GM12864 (cell line): ENCODE data around the gene KPNA2.

ENCODE experiments used
- DNase-seq: peaks from one replicate; pipeline ENCODE4 v3.0.0-alpha.2; 2011; ENCODE audit warnings: low read depth
- H3K4me3 ChIP-seq: 2 replicates; pipeline ENCODE4 v1.5.1; 2011; ENCODE audit warnings: mild to moderate bottlenecking, low read depth, low read length, control low read depth
- CTCF ChIP-seq: IDR thresholded peaks from 2 replicates; pipeline ENCODE4 v1.5.1; 2011; ENCODE audit warnings: low read depth, mild to moderate bottlenecking, moderate library complexity, low read length, control low read depth, inconsistent platforms; ENCODE audit errors: missing control alignments

KPNA2 gene

GRCh38 chr17:68035523-68036303 is at the start of gene KPNA2:
TSS of gene KPNA2 (plus strand) at chr17:68035735. CDS start at chr17:68037133, 1,398 bp downstream.
- TF ChIP-seq CTCF = no peak
- H3K4me3 ChIP-seq = peak within 1 kb of the TSS; percentile 95
- peak; percentile 95 for DNase-seq

DNA sequence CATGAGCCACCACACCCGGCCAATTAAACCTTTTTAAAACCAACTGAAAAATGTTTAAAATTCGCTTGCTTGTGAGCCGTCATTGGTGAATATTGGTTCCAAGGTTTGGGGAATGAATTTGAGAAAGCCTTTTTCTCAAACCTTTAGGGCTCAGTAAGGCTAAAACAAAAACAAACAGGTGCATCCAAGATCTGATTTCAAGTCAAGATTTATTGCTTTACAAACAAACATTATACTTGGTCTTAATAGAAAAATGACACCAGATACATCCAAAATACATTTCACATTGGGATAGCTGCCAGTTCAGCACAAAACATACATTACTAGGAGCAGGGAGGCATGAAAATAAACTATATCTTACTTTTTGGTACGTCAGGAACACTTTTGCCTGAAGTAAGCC is 44.6 kb upstream of the KPNA2 start:
- no peak for TF ChIP-seq CTCF
- no peak for DNase-seq
- no peak overlapping the region for H3K4me3 ChIP-seq

DNA sequence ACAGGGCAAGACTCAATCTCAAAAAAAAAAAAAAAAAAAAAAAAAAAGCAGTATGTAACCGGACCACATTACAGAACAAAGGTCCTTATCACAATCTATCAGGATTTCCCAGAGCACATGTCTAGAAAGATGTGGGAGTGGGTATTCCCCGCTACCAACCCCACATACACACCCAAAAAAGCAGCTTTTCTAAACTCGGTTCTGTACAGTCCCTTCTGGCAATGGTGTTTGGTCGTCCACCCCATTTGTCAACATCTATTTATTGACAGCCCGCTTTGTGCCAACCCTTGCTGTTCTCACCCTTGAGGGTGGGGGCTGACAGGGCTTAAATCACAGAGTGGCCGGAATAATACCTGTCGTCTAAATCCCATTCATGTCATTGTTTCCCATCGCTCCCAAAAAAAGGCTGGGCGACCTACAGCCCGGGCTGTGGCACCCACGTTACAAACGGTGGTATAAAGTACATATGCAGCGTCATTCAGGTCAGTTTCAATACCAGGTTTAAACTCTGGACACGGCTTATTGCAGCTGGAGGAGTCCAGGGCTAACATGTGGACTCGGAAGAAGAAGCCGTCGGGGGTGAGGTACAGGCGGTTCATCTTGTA is 42.9 kb upstream of the KPNA2 start:
- no peak for DNase-seq
- H3K4me3 ChIP-seq = peak overlapping the region; percentile 82
- TF ChIP-seq CTCF = no peak

DNA sequence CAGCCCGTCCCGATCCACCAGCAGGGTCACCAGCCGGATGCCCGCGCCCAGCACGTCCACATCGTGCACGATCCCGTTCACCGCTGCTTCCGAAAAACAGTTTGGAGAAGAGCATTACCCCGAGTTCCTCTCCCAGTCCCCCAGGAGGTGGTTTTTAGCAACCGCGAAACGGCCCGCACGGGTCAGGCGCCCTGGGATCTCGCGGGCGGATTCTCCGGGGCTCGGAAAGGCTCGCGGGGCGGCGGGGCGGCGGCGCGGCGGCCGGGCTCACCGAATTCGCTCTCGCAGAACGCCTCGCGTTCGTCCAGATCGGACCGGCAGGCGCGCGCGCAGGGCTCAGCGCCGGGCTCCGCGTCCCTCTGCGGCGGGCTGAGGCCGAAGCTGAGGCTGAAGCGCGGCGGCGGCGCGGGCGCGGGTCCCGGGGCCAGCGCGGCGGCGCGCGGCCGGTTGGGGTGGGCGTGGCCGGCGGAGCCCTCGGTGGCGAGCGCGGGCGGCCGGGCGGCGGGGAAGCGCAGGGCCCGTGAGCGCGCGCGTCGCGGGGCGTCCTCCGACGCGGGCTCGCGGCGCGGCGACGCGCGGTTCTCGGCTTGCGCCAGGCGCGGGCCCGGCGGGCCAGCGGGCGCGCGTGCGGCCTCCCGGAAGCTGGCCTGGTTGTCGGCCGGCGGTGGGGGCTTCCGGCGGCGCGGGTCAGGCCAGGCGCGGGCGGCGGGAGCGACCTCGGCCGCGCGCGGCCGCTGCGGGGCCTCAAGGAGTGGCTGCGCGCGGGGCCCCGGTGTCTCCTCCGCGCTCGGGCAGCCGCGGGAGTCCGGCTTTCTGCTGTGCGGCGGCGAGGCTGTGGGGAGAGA is 42.2 kb upstream of the KPNA2 start:
- no peak for DNase-seq
- H3K4me3 ChIP-seq = peak overlapping the region; percentile 83
- no peak for TF ChIP-seq CTCF

- TF ChIP-seq CTCF = no peak
- H3K4me3 ChIP-seq = peak overlapping the region; percentile 83
- no peak for DNase-seq
Observed at GRCh38 chr17:67993998-67994361, 41.6 kb upstream of the KPNA2 start.

GRCh38 chr17:67994817-67995569 is 40.5 kb upstream of the KPNA2 start:
- no peak for DNase-seq
- TF ChIP-seq CTCF = no peak
- H3K4me3 ChIP-seq = peak overlapping the region; percentile 43; the same call in 1 of the 2 replicates
